Sciatic nerve (tissue), 2 donors: ENCODE measurements around the gene HSDL1. TPM values are rescaled to one million over a fixed set of nuclear protein-coding genes. Genes with fewer than 3 reads are reported as not detected.
A peak's percentile ranks its signal among the peaks of the same experiment; 100 is the strongest.

Experiments used
- ATAC-seq: fragments of 200-7000 bp; cut with Tn5 transposase; one replicate; pipeline ENCODE4 v1.9.1; 2020; ENCODE audit warnings: mild to moderate bottlenecking, moderate library complexity
- DNase-seq: peaks from one replicate; pipeline ENCODE4 v3.0.0-alpha.2; 2020; ENCODE audit warnings: low spot score
- intact Hi-C: fragments of 100-400 bp; cut with DNase I; formaldehyde crosslinking; loops from one replicate; pipeline ENCODE4 v1.14.2; 2022
- total RNA-seq: library from RNA; stranded (reverse); fragmentation: NEBNext Ultra II Directional; extraction: Animal tissue kit (Norgen Biotek cat#: 25700); gene quantifications from one replicate; pipeline ENCODE4 v1.2.1, GENCODE V29; 2021
- donor health status: DM: no; HTN: no; CAD: no.
- donor health status: DM: no; HTN: no; CAD: no.

HSDL1 gene
- total RNA-seq, 1 donor from 2014 or later: 31.3 TPM

GRCh38 chr16:84178146-84178765, 33.3 kb upstream of the HSDL1 start:
- DNase-seq (no peak), ATAC-seq (no peak)
- intact Hi-C loops: no loop called here

- DNase-seq (no peak), ATAC-seq (peak; percentile 40)
- intact Hi-C loops: no loop called here
Measured at GRCh38 chr16:84177741-84178073, 32.7 kb upstream of the HSDL1 start.

GRCh38 chr16:84176192-84177053, 31.4 kb upstream of the HSDL1 start:
- intact Hi-C loops: no loop called here
- DNase-seq (no peak), ATAC-seq (peak; percentile 13)

GRCh38 chr16:84175350-84176081, 30.5 kb upstream of the HSDL1 start:
- ATAC-seq: peak; percentile 55
- intact Hi-C loops: no loop called here
- DNase-seq: no peak

GRCh38 chr16:84174396-84174795, 29.4 kb upstream of the HSDL1 start:
- intact Hi-C loops: no loop called here
- ATAC-seq (no peak), DNase-seq (no peak)

- intact Hi-C loops: no loop called here
- DNase-seq (no peak), ATAC-seq (no peak)
Measured at GRCh38 chr16:84169765-84170310, 24.9 kb upstream of the HSDL1 start.

GRCh38 chr16:84166796-84167695, 22.1 kb upstream of the HSDL1 start:
- DNase-seq: no peak
- intact Hi-C loops: no loop called here
- ATAC-seq: no peak

- intact Hi-C loops: no loop called here
- ATAC-seq: no peak
- DNase-seq: no peak
Measured at GRCh38 chr16:84165746-84166145, 20.8 kb upstream of the HSDL1 start.

- no peak for DNase-seq
- intact Hi-C loops: no loop called here
- ATAC-seq: no peak
Measured at GRCh38 chr16:84161801-84162200, 16.8 kb upstream of the HSDL1 start.

- ATAC-seq (no peak), DNase-seq (no peak)
- intact Hi-C loops: no loop called here
Measured at GRCh38 chr16:84161037-84161436, 16.1 kb upstream of the HSDL1 start.

- ATAC-seq (no peak), DNase-seq (no peak)
- intact Hi-C loops: no loop called here
Measured at GRCh38 chr16:84159800-84160199, 14.8 kb upstream of the HSDL1 start.

- intact Hi-C loops: no loop called here
- ATAC-seq (no peak), DNase-seq (no peak)
Measured at GRCh38 chr16:84159007-84159406, 14.0 kb upstream of the HSDL1 start.

- intact Hi-C loops: no loop called here
- ATAC-seq: no peak
Measured at GRCh38 chr16:84156342-84156784, 11.4 kb upstream of the HSDL1 start.

GRCh38 chr16:84155771-84156170, 10.8 kb upstream of the HSDL1 start:
- DNase-seq (no peak), ATAC-seq (no peak)
- intact Hi-C loops: no loop called here

More at GRCh38 chr16:84156342-84156784, 11.4 kb upstream of the HSDL1 start:
- DNase-seq: no peak

GRCh38 chr16:84155226-84155625, 10.2 kb upstream of the HSDL1 start:
- intact Hi-C loops: no loop called here
- DNase-seq (no peak), ATAC-seq (no peak)

GRCh38 chr16:84153660-84154214, 8.8 kb upstream of the HSDL1 start:
- ATAC-seq (peak; percentile 68), DNase-seq (no peak)
- intact Hi-C loops: no loop called here

- DNase-seq (no peak), ATAC-seq (no peak)
- intact Hi-C loops: no loop called here
Measured at GRCh38 chr16:84150926-84151325, 5.9 kb upstream of the HSDL1 start.

GRCh38 chr16:84144209-84144858, 643 bp downstream of the HSDL1 start:
- DNase-seq: peak; percentile 76
- ATAC-seq: peak; percentile 46
- intact Hi-C loops: no loop called here
